GM12878 (cell line): Measurements from ENCODE around the gene SRSF2. TPM values are rescaled to one million over a fixed set of nuclear protein-coding genes. Genes with fewer than 3 reads are reported as not detected.

ENCODE experiments used
- ASH2L ChIP-seq: fragments of 300-600, 200-600 bp; sonication (generic); IDR thresholded peaks from 2 replicates; pipeline ENCODE4 v1.6.1; 2017; ENCODE audit warnings: low read depth, mild to moderate bottlenecking, borderline replicate concordance
- FOXK2 ChIP-seq: fragments of 450-650 bp; IDR thresholded peaks from 2 replicates; pipeline ENCODE4 v1.6.1; 2017; ENCODE audit warnings: mild to moderate bottlenecking, moderate library complexity
- HDAC6 ChIP-seq: fragments of 200-600 bp; sonication (generic); IDR thresholded peaks from one replicate; pipeline ENCODE4 v1.8.0; 2017; ENCODE audit warnings: antibody characterized with exemption; ENCODE audit not compliant: unreplicated experiment
- IRF4 ChIP-seq: IDR thresholded peaks from 2 replicates; pipeline ENCODE4 v1.6.1; 2011; ENCODE audit warnings: low read depth, low read length
- LARP7 ChIP-seq: fragments of 450-650 bp; IDR thresholded peaks from 2 replicates; pipeline ENCODE4 v1.6.1; 2017; ENCODE audit warnings: mild to moderate bottlenecking
- MAX ChIP-seq: IDR thresholded peaks from 2 replicates; pipeline ENCODE4 v1.6.1; 2012; ENCODE audit warnings: low read depth, low read length, improper control_type of control experiment
- NFIC ChIP-seq: IDR thresholded peaks from 2 replicates; pipeline ENCODE4 v1.6.1; 2012; ENCODE audit warnings: low read depth, mild to moderate bottlenecking, inconsistent platforms, low read length, moderate library complexity
- PRDM15 ChIP-seq: fragments of 450-650 bp; formaldehyde crosslinking; IDR thresholded peaks from 2 replicates; pipeline ENCODE4 v1.4.0; 2020; ENCODE audit warnings: mild to moderate bottlenecking, moderate library complexity
- SIN3A ChIP-seq: IDR thresholded peaks from 2 replicates; pipeline ENCODE4 v1.6.1; 2012; ENCODE audit warnings: low read depth, low read length, improper control_type of control experiment
- SIX5 ChIP-seq: IDR thresholded peaks from 2 replicates; pipeline ENCODE4 v1.6.1; 2011; ENCODE audit warnings: mild to moderate bottlenecking, low read depth, low read length, moderate library complexity; ENCODE audit not compliant: severe bottlenecking
- SMARCA5 ChIP-seq: fragments of 450-650 bp; IDR thresholded peaks from 2 replicates; pipeline ENCODE4 v1.6.1; 2017; ENCODE audit warnings: mild to moderate bottlenecking
- TCF12 ChIP-seq: IDR thresholded peaks from 2 replicates; pipeline ENCODE4 v1.6.1; 2011; ENCODE audit warnings: low read depth, mild to moderate bottlenecking, low read length
- ZBTB40 ChIP-seq: fragments of 450-650 bp; IDR thresholded peaks from 2 replicates; pipeline ENCODE4 v1.6.1; 2016; ENCODE audit warnings: mild to moderate bottlenecking, moderate library complexity, borderline replicate concordance
- polyA plus RNA-seq, 11 experiments: library from polyadenylated mRNA; depleted of rRNA in 4 of 11; unstranded in 6 of 11; stranded (reverse) in 5 of 11; fragments of >200 nt; fragmentation: Nextera tagmentation in 4 of 11; fragmentation: Illumina TruSeq in 1 of 11; extraction: Ambion mirVana in 4 of 11; extraction: Trizol in 1 of 11; gene quantifications; 1 replicate in 1 of 11; 2 replicates in 10 of 11; pipeline versions ENCODE4 v1.2.1 to v1.2.3, GENCODE V29; 2011 to 2016; ENCODE audit warnings: inconsistent platforms in 2 of 11, missing spikeins in 2 of 11, low read depth in 1 of 11
- total RNA-seq, 4 experiments: library from RNA; depleted of rRNA in 3 of 4; stranded (reverse); fragments of >200 nt in 3 of 4; fragmentation: Illumina TruSeq in 1 of 4; extraction: Trizol in 1 of 4; gene quantifications; 2 replicates each; pipeline versions ENCODE4 v1.2.1 to v1.2.3, GENCODE V29; 2013 to 2021

The SRSF2 gene
- total and polyA plus RNA-seq, 10 of the 15 experiments (the other 5 are each of a cell fraction or from before 2014, with no cell fraction given): 225 to 795 (median 410) TPM

GRCh38 chr17:76726231-76726775, 10.8 kb downstream of the SRSF2 start, which contains the start of gene JMJD6 (continued):
- peak; percentile 63; the same call in 1 of the 2 replicates for TF ChIP-seq SMARCA5
- TF ChIP-seq ZBTB40: peak; percentile 10; the same call in 1 of the 2 replicates
- no peak for TF ChIP-seq IRF4
- TF ChIP-seq HDAC6: peak; percentile 47
- peak; percentile 81; the same call in 1 of the 2 replicates for TF ChIP-seq TCF12
- TF ChIP-seq ASH2L: no peak; the same call in 1 of the 2 replicates
- TF ChIP-seq SIN3A: peak; percentile 79; the same call in 1 of the 2 replicates
- peak; percentile 69 for TF ChIP-seq SIX5
- no peak for TF ChIP-seq FOXK2
- peak; percentile 92; the same call in 1 of the 2 replicates for TF ChIP-seq LARP7
- no peak for TF ChIP-seq PRDM15
- no peak for TF ChIP-seq MAX
- TF ChIP-seq NFIC: no peak
